GM12878 (cell line): ENCODE results near the gene FAM114A1. TPM values are rescaled to one million over a fixed set of nuclear protein-coding genes. Genes with fewer than 3 reads are reported as not detected.
A peak's percentile ranks its signal among the peaks of the same experiment; 100 is the strongest.

ENCODE experiments used
- CBX5 ChIP-seq: sonication (generic); IDR thresholded peaks from 2 replicates; pipeline ENCODE4 v1.6.1; 2016; ENCODE audit warnings: low read depth, moderate library complexity, mild to moderate bottlenecking, inconsistent platforms
- CEBPB ChIP-seq, 2 experiments: fragments of 150-350 bp in 1 of 2; IDR thresholded peaks; 2 replicates each; pipeline ENCODE4 v1.6.1; 2012 to 2014; ENCODE audit warnings: low read depth in 2 of 2, low read length in 2 of 2, borderline replicate concordance in 1 of 2, inconsistent platforms in 1 of 2
- ELK1 ChIP-seq: IDR thresholded peaks from 2 replicates; pipeline ENCODE4 v1.6.1; 2012; ENCODE audit warnings: low read depth, low read length, improper control_type of control experiment
- EP300 ChIP-seq, 2 experiments: fragments of 150-350 bp in 1 of 2; IDR thresholded peaks; 2 replicates each; pipeline ENCODE4 v1.6.1; 2011 to 2012; ENCODE audit warnings: low read depth in 2 of 2, low read length in 2 of 2, borderline replicate concordance in 1 of 2, improper control_type of control experiment in 1 of 2, inconsistent platforms in 1 of 2; ENCODE audit not compliant: control insufficient read depth in 1 of 2
- HDGF ChIP-seq: fragments of 450-650 bp; IDR thresholded peaks from 2 replicates; pipeline ENCODE4 v1.6.1; 2016; ENCODE audit warnings: antibody characterized with exemption
- JUND ChIP-seq: IDR thresholded peaks from 2 replicates; pipeline ENCODE4 v1.6.1; 2012; ENCODE audit warnings: low read depth, mild to moderate bottlenecking, low read length, improper control_type of control experiment, moderate library complexity
- KDM1A ChIP-seq: fragments of 200-600 bp; sonication (generic); IDR thresholded peaks from 2 replicates; pipeline ENCODE4 v1.6.1; 2016; ENCODE audit warnings: borderline replicate concordance
- MAX ChIP-seq: IDR thresholded peaks from 2 replicates; pipeline ENCODE4 v1.6.1; 2012; ENCODE audit warnings: low read depth, low read length, improper control_type of control experiment
- NFYB ChIP-seq: IDR thresholded peaks from 2 replicates; pipeline ENCODE4 v1.6.1; 2011; ENCODE audit warnings: low read depth, mild to moderate bottlenecking, low read length, improper control_type of control experiment, moderate library complexity; ENCODE audit not compliant: insufficient read depth
- PBX3 ChIP-seq: IDR thresholded peaks from 2 replicates; pipeline ENCODE4 v1.6.1; 2011; ENCODE audit warnings: mild to moderate bottlenecking, low read depth, low read length, moderate library complexity; ENCODE audit not compliant: insufficient replicate concordance
- POU2F2 ChIP-seq: IDR thresholded peaks from 3 replicates; pipeline ENCODE4 v1.6.1; 2011; ENCODE audit warnings: low read depth, mild to moderate bottlenecking, low read length, borderline replicate concordance
- RAD21 ChIP-seq: IDR thresholded peaks from 2 replicates; pipeline ENCODE4 v1.6.1; 2011; ENCODE audit warnings: mild to moderate bottlenecking, low read depth, low read length, moderate library complexity; ENCODE audit not compliant: insufficient read depth
- RAD51 ChIP-seq: fragments of 450-650 bp; IDR thresholded peaks from 2 replicates; pipeline ENCODE4 v1.6.1; 2016; ENCODE audit warnings: moderate library complexity, mild to moderate bottlenecking, inconsistent platforms
- SPI1 ChIP-seq: IDR thresholded peaks from 2 replicates; pipeline ENCODE4 v1.6.1; 2011; ENCODE audit warnings: low read depth, mild to moderate bottlenecking, low read length, moderate library complexity, borderline replicate concordance; ENCODE audit not compliant: insufficient read depth
- TARDBP ChIP-seq: IDR thresholded peaks from 2 replicates; pipeline ENCODE4 v1.6.1; 2016; ENCODE audit warnings: borderline replicate concordance
- TCF3 ChIP-seq: IDR thresholded peaks from 2 replicates; pipeline ENCODE4 v1.6.1; 2012; ENCODE audit warnings: low read depth, mild to moderate bottlenecking, low read length, borderline replicate concordance; ENCODE audit not compliant: insufficient read depth
- TCF7 ChIP-seq: IDR thresholded peaks from 2 replicates; pipeline ENCODE4 v1.6.1; 2014; ENCODE audit warnings: antibody characterized with exemption, borderline replicate concordance
- WRNIP1 ChIP-seq: IDR thresholded peaks from 2 replicates; pipeline ENCODE4 v1.6.1; 2011; ENCODE audit warnings: low read depth, low read length, improper control_type of control experiment, borderline replicate concordance
- ZZZ3 ChIP-seq: IDR thresholded peaks from 2 replicates; pipeline ENCODE4 v1.6.1; 2011; ENCODE audit warnings: low read depth; ENCODE audit not compliant: control insufficient read depth, insufficient read length
- polyA plus RNA-seq, 11 experiments: library from polyadenylated mRNA; depleted of rRNA in 4 of 11; unstranded in 6 of 11; stranded (reverse) in 5 of 11; fragments of >200 nt; fragmentation: Nextera tagmentation in 4 of 11; fragmentation: Illumina TruSeq in 1 of 11; extraction: Ambion mirVana in 4 of 11; extraction: Trizol in 1 of 11; gene quantifications; 1 replicate in 1 of 11; 2 replicates in 10 of 11; pipeline versions ENCODE4 v1.2.1 to v1.2.3, GENCODE V29; 2011 to 2016; ENCODE audit warnings: inconsistent platforms in 2 of 11, missing spikeins in 2 of 11, low read depth in 1 of 11
- total RNA-seq, 4 experiments: library from RNA; depleted of rRNA in 3 of 4; stranded (reverse); fragments of >200 nt in 3 of 4; fragmentation: Illumina TruSeq in 1 of 4; extraction: Trizol in 1 of 4; gene quantifications; 2 replicates each; pipeline versions ENCODE4 v1.2.1 to v1.2.3, GENCODE V29; 2013 to 2021
- TF ChIP-seq, protein P1 (sequence below): IDR thresholded peaks from 2 replicates; pipeline ENCODE4 v1.6.1; 2012; ENCODE audit warnings: mild to moderate bottlenecking, low read depth, low read length
- TF ChIP-seq, protein P2 (sequence below): IDR thresholded peaks from 2 replicates; pipeline ENCODE4 v1.6.1; 2011; ENCODE audit warnings: borderline replicate concordance, low read depth, mild to moderate bottlenecking, moderate library complexity, low read length; ENCODE audit not compliant: insufficient read depth, poor library complexity, severe bottlenecking

The FAM114A1 gene
- total and polyA plus RNA-seq, 10 of the 15 experiments (the other 5 are each of a cell fraction or from before 2014, with no cell fraction given): 1.3 to 6.2 (median 3.9) TPM

- TF ChIP-seq RAD21 (no peak), JUND (no peak), ELK1 (no peak), PBX3 (no peak), SPI1 (peak; percentile 98), CEBPB (IDR thresholded peaks at IDR 0.05; ENCODE audit: borderline replicate concordance in 1 of 2, low read depth in 2 of 2, low read length in 2 of 2) (peak; percentile 23 to 53; a peak in 2 of 4 replicates), TCF3 (no peak), CBX5 (no peak), EP300 (IDR thresholded peaks at IDR 0.05; ENCODE audit: borderline replicate concordance in 1 of 2, control insufficient read depth in 1 of 2, low read depth in 2 of 2, low read length in 2 of 2) (peak; percentile 78 to 89; a peak in 3 of 4 replicates), KDM1A (no peak), HDGF (no peak; the same call in 1 of the 2 replicates), MAX (no peak), WRNIP1 (no peak), ZZZ3 (no peak), NFYB (no peak), TARDBP (peak; percentile 63; the same call in 1 of the 2 replicates), POU2F2 (0 out of 3 replicates have a peak, but pooled peaks have one; percentile 61), RAD51 (no peak), TCF7 (peak; percentile 19; the same call in 1 of the 2 replicates)
- TF ChIP-seq, protein P1, sequence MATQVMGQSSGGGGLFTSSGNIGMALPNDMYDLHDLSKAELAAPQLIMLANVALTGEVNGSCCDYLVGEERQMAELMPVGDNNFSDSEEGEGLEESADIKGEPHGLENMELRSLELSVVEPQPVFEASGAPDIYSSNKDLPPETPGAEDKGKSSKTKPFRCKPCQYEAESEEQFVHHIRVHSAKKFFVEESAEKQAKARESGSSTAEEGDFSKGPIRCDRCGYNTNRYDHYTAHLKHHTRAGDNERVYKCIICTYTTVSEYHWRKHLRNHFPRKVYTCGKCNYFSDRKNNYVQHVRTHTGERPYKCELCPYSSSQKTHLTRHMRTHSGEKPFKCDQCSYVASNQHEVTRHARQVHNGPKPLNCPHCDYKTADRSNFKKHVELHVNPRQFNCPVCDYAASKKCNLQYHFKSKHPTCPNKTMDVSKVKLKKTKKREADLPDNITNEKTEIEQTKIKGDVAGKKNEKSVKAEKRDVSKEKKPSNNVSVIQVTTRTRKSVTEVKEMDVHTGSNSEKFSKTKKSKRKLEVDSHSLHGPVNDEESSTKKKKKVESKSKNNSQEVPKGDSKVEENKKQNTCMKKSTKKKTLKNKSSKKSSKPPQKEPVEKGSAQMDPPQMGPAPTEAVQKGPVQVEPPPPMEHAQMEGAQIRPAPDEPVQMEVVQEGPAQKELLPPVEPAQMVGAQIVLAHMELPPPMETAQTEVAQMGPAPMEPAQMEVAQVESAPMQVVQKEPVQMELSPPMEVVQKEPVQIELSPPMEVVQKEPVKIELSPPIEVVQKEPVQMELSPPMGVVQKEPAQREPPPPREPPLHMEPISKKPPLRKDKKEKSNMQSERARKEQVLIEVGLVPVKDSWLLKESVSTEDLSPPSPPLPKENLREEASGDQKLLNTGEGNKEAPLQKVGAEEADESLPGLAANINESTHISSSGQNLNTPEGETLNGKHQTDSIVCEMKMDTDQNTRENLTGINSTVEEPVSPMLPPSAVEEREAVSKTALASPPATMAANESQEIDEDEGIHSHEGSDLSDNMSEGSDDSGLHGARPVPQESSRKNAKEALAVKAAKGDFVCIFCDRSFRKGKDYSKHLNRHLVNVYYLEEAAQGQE: no peak
- TF ChIP-seq, protein P2, sequence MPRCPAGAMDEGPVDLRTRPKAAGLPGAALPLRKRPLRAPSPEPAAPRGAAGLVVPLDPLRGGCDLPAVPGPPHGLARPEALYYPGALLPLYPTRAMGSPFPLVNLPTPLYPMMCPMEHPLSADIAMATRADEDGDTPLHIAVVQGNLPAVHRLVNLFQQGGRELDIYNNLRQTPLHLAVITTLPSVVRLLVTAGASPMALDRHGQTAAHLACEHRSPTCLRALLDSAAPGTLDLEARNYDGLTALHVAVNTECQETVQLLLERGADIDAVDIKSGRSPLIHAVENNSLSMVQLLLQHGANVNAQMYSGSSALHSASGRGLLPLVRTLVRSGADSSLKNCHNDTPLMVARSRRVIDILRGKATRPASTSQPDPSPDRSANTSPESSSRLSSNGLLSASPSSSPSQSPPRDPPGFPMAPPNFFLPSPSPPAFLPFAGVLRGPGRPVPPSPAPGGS: no peak
These were observed 10.1 kb upstream of the FAM114A1 start (continued) for GRCh38 chr4:38857354-38858096.
